ENCODE data around the gene TCF20.

The TCF20 gene

GRCh38 chr22:42307806-42308563 is 37.5 kb upstream of the TCF20 start:
- H3K9me2 ChIP-seq (replicated peaks; ENCODE audit: low read depth, low read length): no peaks in the 10 kb centered on the region
- no peaks in the 10 kb centered on the region for H3K9me3 ChIP-seq (ENCODE audit: insufficient read depth, low read depth, low read length)
- no peaks in the 10 kb centered on the region for H3F3A ChIP-seq (ENCODE audit: low read depth)
- no peak overlapping the region for H3K4me2 ChIP-seq (ENCODE audit: low read depth, low read length, poor library complexity, severe bottlenecking)
- TF ChIP-seq EZH2phosphoT487 (IDR thresholded peaks at IDR 0.05; ENCODE audit: borderline replicate concordance): no peak
- TF ChIP-seq, protein P1, sequence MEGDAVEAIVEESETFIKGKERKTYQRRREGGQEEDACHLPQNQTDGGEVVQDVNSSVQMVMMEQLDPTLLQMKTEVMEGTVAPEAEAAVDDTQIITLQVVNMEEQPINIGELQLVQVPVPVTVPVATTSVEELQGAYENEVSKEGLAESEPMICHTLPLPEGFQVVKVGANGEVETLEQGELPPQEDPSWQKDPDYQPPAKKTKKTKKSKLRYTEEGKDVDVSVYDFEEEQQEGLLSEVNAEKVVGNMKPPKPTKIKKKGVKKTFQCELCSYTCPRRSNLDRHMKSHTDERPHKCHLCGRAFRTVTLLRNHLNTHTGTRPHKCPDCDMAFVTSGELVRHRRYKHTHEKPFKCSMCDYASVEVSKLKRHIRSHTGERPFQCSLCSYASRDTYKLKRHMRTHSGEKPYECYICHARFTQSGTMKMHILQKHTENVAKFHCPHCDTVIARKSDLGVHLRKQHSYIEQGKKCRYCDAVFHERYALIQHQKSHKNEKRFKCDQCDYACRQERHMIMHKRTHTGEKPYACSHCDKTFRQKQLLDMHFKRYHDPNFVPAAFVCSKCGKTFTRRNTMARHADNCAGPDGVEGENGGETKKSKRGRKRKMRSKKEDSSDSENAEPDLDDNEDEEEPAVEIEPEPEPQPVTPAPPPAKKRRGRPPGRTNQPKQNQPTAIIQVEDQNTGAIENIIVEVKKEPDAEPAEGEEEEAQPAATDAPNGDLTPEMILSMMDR (conservative IDR thresholded peaks at IDR 0.05; ENCODE audit: low read length): no peak
- peaks cover 50% of the 10 kb centered on the region for H3K4me1 ChIP-seq (ENCODE audit: insufficient read depth, low read length, poor library complexity, severe bottlenecking)
- H3K79me2 ChIP-seq (ENCODE audit: insufficient read depth, low read length): peaks cover 13% of the 10 kb centered on the region; the same call in 1 of the 2 replicates
- H3K4me3 ChIP-seq (ENCODE audit: low read length, poor library complexity, severe bottlenecking): no peak overlapping the region
- H3K27me3 ChIP-seq (ENCODE audit: insufficient read depth, low read length, poor library complexity, severe bottlenecking): no peaks in the 10 kb centered on the region
- H3K9ac ChIP-seq (ENCODE audit: low read depth, low read length, poor library complexity, severe bottlenecking): no peak overlapping the region
- no peak overlapping the region for H2AFZ ChIP-seq (ENCODE audit: low read length)
- no peaks in the 10 kb centered on the region for H3K36me3 ChIP-seq (ENCODE audit: insufficient read depth, low read length)
- H4K20me1 ChIP-seq (ENCODE audit: insufficient read depth, low read length, poor library complexity, severe bottlenecking): no peaks in the 10 kb centered on the region

DNA sequence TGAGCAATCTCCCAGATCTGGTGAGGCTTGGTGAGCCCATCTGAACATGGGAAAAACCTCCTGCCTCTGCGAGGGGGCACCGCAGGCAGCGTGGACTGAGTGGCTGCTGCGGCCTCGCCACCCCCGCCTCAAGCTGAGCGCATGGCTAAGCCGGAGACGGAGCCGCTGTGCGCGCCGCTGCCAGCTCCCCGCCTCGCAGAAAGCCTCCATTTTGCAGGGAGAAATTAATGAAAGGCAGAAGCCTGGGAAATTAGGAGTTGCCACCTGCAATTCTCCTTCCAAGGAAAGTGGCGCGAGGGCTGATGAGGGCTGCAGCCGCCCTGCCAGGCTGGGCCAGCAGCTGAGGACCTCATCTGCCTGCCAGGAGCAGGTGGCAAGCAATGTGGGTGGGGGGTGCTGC is 35.6 kb upstream of the TCF20 start:
- no peaks in the 10 kb centered on the region for H3K27me3 ChIP-seq (ENCODE audit: insufficient read depth, low read length, poor library complexity, severe bottlenecking)
- no peaks in the 10 kb centered on the region for H3K36me3 ChIP-seq (ENCODE audit: insufficient read depth, low read length)
- H3K9ac ChIP-seq (ENCODE audit: low read depth, low read length, poor library complexity, severe bottlenecking): no peak overlapping the region
- H3K4me1 ChIP-seq (ENCODE audit: insufficient read depth, low read length, poor library complexity, severe bottlenecking): peaks cover 44% of the 10 kb centered on the region
- H3K9me3 ChIP-seq (ENCODE audit: insufficient read depth, low read depth, low read length): no peaks in the 10 kb centered on the region
- no peaks in the 10 kb centered on the region for H3F3A ChIP-seq (ENCODE audit: low read depth)
- no peak overlapping the region for H2AFZ ChIP-seq (ENCODE audit: low read length)
- H4K20me1 ChIP-seq (ENCODE audit: insufficient read depth, low read length, poor library complexity, severe bottlenecking): no peaks in the 10 kb centered on the region
- H3K4me2 ChIP-seq (ENCODE audit: low read depth, low read length, poor library complexity, severe bottlenecking): no peak overlapping the region
- no peak for TF ChIP-seq EZH2phosphoT487 (IDR thresholded peaks at IDR 0.05; ENCODE audit: borderline replicate concordance)
- TF ChIP-seq, protein P1 (conservative IDR thresholded peaks at IDR 0.05; ENCODE audit: low read length): no peak
- no peak overlapping the region for H3K4me3 ChIP-seq (ENCODE audit: low read length, poor library complexity, severe bottlenecking)
- peaks cover 18% of the 10 kb centered on the region for H3K79me2 ChIP-seq (ENCODE audit: insufficient read depth, low read length)
- H3K9me2 ChIP-seq (replicated peaks; ENCODE audit: low read depth, low read length): no peaks in the 10 kb centered on the region

GRCh38 chr22:42304324-42304790 is 33.9 kb upstream of the TCF20 start:
- no peak for TF ChIP-seq EZH2phosphoT487 (IDR thresholded peaks at IDR 0.05; ENCODE audit: borderline replicate concordance)
- TF ChIP-seq, protein P1 (conservative IDR thresholded peaks at IDR 0.05; ENCODE audit: low read length): no peak
- no peaks in the 10 kb centered on the region for H4K20me1 ChIP-seq (ENCODE audit: insufficient read depth, low read length, poor library complexity, severe bottlenecking)
- H3K4me1 ChIP-seq (ENCODE audit: insufficient read depth, low read length, poor library complexity, severe bottlenecking): peaks cover 51% of the 10 kb centered on the region
- no peak overlapping the region for H3K9ac ChIP-seq (ENCODE audit: low read depth, low read length, poor library complexity, severe bottlenecking)
- H3K36me3 ChIP-seq (ENCODE audit: insufficient read depth, low read length): no peaks in the 10 kb centered on the region
- H2AFZ ChIP-seq (ENCODE audit: low read length): no peak overlapping the region
- no peaks in the 10 kb centered on the region for H3K9me3 ChIP-seq (ENCODE audit: insufficient read depth, low read depth, low read length)
- no peak overlapping the region for H3K4me3 ChIP-seq (ENCODE audit: low read length, poor library complexity, severe bottlenecking)
- H3K9me2 ChIP-seq (replicated peaks; ENCODE audit: low read depth, low read length): no peaks in the 10 kb centered on the region
- peaks cover 3% of the 10 kb centered on the region for H3F3A ChIP-seq (ENCODE audit: low read depth)
- H3K27me3 ChIP-seq (ENCODE audit: insufficient read depth, low read length, poor library complexity, severe bottlenecking): no peaks in the 10 kb centered on the region
- peaks cover 21% of the 10 kb centered on the region for H3K79me2 ChIP-seq (ENCODE audit: insufficient read depth, low read length)
- peak overlapping the region; percentile 17 for H3K4me2 ChIP-seq (ENCODE audit: low read depth, low read length, poor library complexity, severe bottlenecking)

All from Loucy (cell line).